H1 (cell line): ENCODE measurements around the gene LMX1A. TPM values are rescaled to one million over a fixed set of nuclear protein-coding genes. Genes with fewer than 3 reads are reported as not detected.

Experiments used
- polyA plus RNA-seq, 7 experiments: library from polyadenylated mRNA; depleted of rRNA in 3 of 7; stranded (reverse) in 5 of 7; unstranded in 2 of 7; fragments of >200 nt in 5 of 7; fragments of 200-250 nt in 2 of 7; gene quantifications; 1 replicate in 5 of 7; 2 replicates in 1 of 7; 4 replicates in 1 of 7; pipeline versions ENCODE4 v1.2.1 to v1.2.3, GENCODE V29; 2011 to 2013; ENCODE audit warnings: missing spikeins in 2 of 7, mixed read lengths in 2 of 7
- total RNA-seq: library from RNA; stranded (reverse); fragmentation: NEBNext Ultra II Directional; extraction: Animal tissue kit (Norgen Biotek cat#: 25700); gene quantifications from 2 replicates; pipeline ENCODE4 v1.2.1, GENCODE V29; 2021
- TF ChIP-seq, protein P1 (sequence below), 3 experiments: IDR thresholded peaks; 1 replicate in 2 of 3; 2 replicates in 1 of 3; pipeline versions ENCODE4 v1.5.1 to v1.6.1; 2011; ENCODE audit warnings: low read length in 3 of 3, mild to moderate bottlenecking in 3 of 3, inconsistent platforms in 2 of 3, low read depth in 1 of 3, moderate library complexity in 1 of 3; ENCODE audit not compliant: insufficient read depth in 1 of 3; ENCODE audit errors: control extremely low read depth in 1 of 3

LMX1A gene
- total and polyA plus RNA-seq, 2 of the 8 experiments (the other 6 are each of a cell fraction or from before 2014, with no cell fraction given): not detected

DNA sequence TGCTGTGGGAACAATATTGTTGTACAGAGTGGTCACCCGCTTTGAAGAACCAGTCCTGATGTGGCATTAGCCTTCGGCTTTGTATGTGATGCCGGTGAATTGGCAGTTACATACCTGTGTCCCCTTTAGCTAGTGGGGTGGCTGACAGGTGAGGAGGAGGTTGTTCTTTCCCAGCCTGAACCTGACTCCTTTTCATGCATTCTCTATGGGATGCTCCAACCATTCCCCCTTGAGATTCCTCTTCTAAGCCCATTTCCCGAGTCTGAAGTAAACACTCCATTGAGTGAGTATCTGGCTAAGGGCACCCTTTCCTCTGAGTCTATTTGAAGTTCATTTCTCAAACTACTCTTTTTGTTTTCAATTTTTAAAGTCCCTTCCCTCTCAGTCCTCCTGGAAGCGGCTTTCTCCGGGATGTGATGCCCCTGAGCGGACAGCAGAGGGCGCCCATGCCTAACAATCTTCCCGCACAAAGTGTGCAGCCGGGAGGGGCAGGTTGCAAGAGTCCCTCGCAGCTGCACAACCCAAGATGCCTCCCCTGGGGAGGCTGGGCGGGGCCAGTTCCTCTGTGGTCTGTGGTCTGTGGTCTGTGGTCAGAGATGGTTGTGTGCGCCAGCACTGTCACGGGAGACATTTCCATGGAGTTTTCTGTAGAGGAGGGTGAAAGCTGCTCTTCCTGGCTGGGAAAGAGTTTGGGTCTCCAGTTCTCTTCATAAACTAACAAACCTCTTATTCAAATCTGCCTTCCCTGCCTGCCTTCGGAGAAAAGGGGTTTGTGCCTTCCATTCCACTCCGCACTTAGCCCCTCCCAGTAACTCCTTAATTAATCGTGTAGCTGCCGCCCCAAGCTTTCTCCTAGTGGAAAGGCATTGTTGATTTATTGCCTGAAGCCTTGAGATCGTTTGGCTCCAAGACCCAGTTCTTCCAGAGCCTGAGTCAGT, 36.4 kb upstream of the LMX1A start (continued):
- TF ChIP-seq, protein P1, sequence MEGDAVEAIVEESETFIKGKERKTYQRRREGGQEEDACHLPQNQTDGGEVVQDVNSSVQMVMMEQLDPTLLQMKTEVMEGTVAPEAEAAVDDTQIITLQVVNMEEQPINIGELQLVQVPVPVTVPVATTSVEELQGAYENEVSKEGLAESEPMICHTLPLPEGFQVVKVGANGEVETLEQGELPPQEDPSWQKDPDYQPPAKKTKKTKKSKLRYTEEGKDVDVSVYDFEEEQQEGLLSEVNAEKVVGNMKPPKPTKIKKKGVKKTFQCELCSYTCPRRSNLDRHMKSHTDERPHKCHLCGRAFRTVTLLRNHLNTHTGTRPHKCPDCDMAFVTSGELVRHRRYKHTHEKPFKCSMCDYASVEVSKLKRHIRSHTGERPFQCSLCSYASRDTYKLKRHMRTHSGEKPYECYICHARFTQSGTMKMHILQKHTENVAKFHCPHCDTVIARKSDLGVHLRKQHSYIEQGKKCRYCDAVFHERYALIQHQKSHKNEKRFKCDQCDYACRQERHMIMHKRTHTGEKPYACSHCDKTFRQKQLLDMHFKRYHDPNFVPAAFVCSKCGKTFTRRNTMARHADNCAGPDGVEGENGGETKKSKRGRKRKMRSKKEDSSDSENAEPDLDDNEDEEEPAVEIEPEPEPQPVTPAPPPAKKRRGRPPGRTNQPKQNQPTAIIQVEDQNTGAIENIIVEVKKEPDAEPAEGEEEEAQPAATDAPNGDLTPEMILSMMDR (IDR thresholded peaks at IDR 0.05; ENCODE audit: control extremely low read depth in 1 of 3, insufficient read depth in 1 of 3, low read depth in 1 of 3, low read length in 3 of 3): peak; percentile 85 to 92 (median 88)
